ENCODE data around the gene ECSIT. TPM values are rescaled to one million over a fixed set of nuclear protein-coding genes. Genes with fewer than 3 reads are reported as not detected.

The ECSIT gene
- polyA plus RNA-seq, 1 of the 3 experiments (the other 2 are of a cell fraction) = 43.8 TPM

- Histone ChIP-seq H3K9me3 (no peaks in the 10 kb centered on the region), H3K79me2 (ENCODE audit: insufficient read depth) (no peaks in the 10 kb centered on the region), H3F3A (replicated peaks; ENCODE audit: insufficient read depth) (no peaks in the 10 kb centered on the region), H3K36me3 (replicated peaks in 1 of 2; ENCODE audit: control insufficient read depth in 1 of 2, insufficient read depth in 2 of 2, low read length in 1 of 2) (no peaks in the 10 kb centered on the region), H3K9me2 (no peaks in the 10 kb centered on the region), H2AFZ (ENCODE audit: low read depth) (no peak overlapping the region), H3K27me3 (ENCODE audit: insufficient read depth) (no peaks in the 10 kb centered on the region), H3K9ac (no peak overlapping the region), H3K27ac (ENCODE audit: low read depth in 2 of 2, low read length in 1 of 2) (no peak overlapping the region), H3K4me3 (ENCODE audit: low read depth in 2 of 2, low read length in 1 of 2) (no peak overlapping the region), H3K4me2 (no peak overlapping the region), H4K20me1 (ENCODE audit: insufficient read depth) (no peaks in the 10 kb centered on the region), H3K4me1 (ENCODE audit: control insufficient read depth in 1 of 2, insufficient read depth in 2 of 2, low read depth in 1 of 2, low read length in 1 of 2) (no peaks in the 10 kb centered on the region)
- WGBS (ENCODE audit: low lambda C conversion rate) = 84% methylated on average over 12 of the region's 12 CpGs
- POLR2A ChIA-PET = interaction anchor here (0.7 kb wide), 1 partner anchor 23 kb away, joined by 3 read pairs; no protein-coding TSS in a partner anchor
- CTCF ChIA-PET = interaction anchor here (0.8 kb wide), 1 partner anchor 20 kb away, joined by 3 read pairs; no protein-coding TSS in a partner anchor
- no peak for TF ChIP-seq MEF2A (IDR thresholded peaks at IDR 0.05; ENCODE audit: borderline replicate concordance, low read depth)
- TF ChIP-seq MXI1 (IDR thresholded peaks at IDR 0.05; ENCODE audit: low read depth, low read length) = no peak
- no peak for TF ChIP-seq CHD2 (IDR thresholded peaks at IDR 0.05; ENCODE audit: low read length, partially characterized antibody)
- TF ChIP-seq MAX (IDR thresholded peaks at IDR 0.05; ENCODE audit: low read depth) = no peak
- TF ChIP-seq GABPA (IDR thresholded peaks at IDR 0.05; ENCODE audit: low read depth) = no peak
- no peak for TF ChIP-seq TCF12 (IDR thresholded peaks at IDR 0.05)
- TF ChIP-seq ELF1 (IDR thresholded peaks at IDR 0.05) = no peak
- TF ChIP-seq RCOR1 (IDR thresholded peaks at IDR 0.05; ENCODE audit: low read length) = no peak
- TF ChIP-seq RXRA (IDR thresholded peaks at IDR 0.05; ENCODE audit: borderline replicate concordance, low read depth) = no peak
- TF ChIP-seq TEAD4 (IDR thresholded peaks at IDR 0.05; ENCODE audit: borderline replicate concordance, insufficient read depth) = no peak
- DNase-seq = no peak
These were observed 65.5 kb downstream of the ECSIT start for GRCh38 chr19:11463391-11463790.

GRCh38 chr19:11461453-11461852 lies 67.5 kb downstream of the ECSIT start:
- Histone ChIP-seq H3K79me2 (ENCODE audit: insufficient read depth) (no peaks in the 10 kb centered on the region), H3K27me3 (ENCODE audit: insufficient read depth) (no peaks in the 10 kb centered on the region), H4K20me1 (ENCODE audit: insufficient read depth) (no peaks in the 10 kb centered on the region), H2AFZ (ENCODE audit: low read depth) (no peak overlapping the region), H3K36me3 (replicated peaks in 1 of 2; ENCODE audit: control insufficient read depth in 1 of 2, insufficient read depth in 2 of 2, low read length in 1 of 2) (no peaks in the 10 kb centered on the region), H3K9me3 (no peaks in the 10 kb centered on the region), H3K4me3 (ENCODE audit: low read depth in 2 of 2, low read length in 1 of 2) (no peak overlapping the region), H3K4me2 (no peak overlapping the region), H3K27ac (ENCODE audit: low read depth in 2 of 2, low read length in 1 of 2) (no peak overlapping the region), H3F3A (replicated peaks; ENCODE audit: insufficient read depth) (no peaks in the 10 kb centered on the region), H3K4me1 (ENCODE audit: control insufficient read depth in 1 of 2, insufficient read depth in 2 of 2, low read depth in 1 of 2, low read length in 1 of 2) (no peaks in the 10 kb centered on the region), H3K9me2 (no peaks in the 10 kb centered on the region), H3K9ac (no peak overlapping the region)
- ChIA-PET CTCF (no interaction called here), POLR2A (no interaction called here)
- no peak for DNase-seq
- no peak for TF ChIP-seq NFIC (IDR thresholded peaks at IDR 0.05; ENCODE audit: borderline replicate concordance)
- TF ChIP-seq, protein P1, sequence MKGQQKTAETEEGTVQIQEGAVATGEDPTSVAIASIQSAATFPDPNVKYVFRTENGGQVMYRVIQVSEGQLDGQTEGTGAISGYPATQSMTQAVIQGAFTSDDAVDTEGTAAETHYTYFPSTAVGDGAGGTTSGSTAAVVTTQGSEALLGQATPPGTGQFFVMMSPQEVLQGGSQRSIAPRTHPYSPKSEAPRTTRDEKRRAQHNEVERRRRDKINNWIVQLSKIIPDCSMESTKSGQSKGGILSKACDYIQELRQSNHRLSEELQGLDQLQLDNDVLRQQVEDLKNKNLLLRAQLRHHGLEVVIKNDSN (IDR thresholded peaks at IDR 0.05; ENCODE audit: borderline replicate concordance, low read depth) = no peak
- TF ChIP-seq EZH2phosphoT487 (IDR thresholded peaks at IDR 0.05; ENCODE audit: borderline replicate concordance, low read depth) = no peak
- TF ChIP-seq FOSL2 (IDR thresholded peaks at IDR 0.05; ENCODE audit: borderline replicate concordance, low read depth) = no peak
- no peak for TF ChIP-seq GATA2 (CRISPR knock-in tag; IDR thresholded peaks at IDR 0.05)
- TF ChIP-seq ELF1 (IDR thresholded peaks at IDR 0.05) = no peak
- TF ChIP-seq, protein P2, sequence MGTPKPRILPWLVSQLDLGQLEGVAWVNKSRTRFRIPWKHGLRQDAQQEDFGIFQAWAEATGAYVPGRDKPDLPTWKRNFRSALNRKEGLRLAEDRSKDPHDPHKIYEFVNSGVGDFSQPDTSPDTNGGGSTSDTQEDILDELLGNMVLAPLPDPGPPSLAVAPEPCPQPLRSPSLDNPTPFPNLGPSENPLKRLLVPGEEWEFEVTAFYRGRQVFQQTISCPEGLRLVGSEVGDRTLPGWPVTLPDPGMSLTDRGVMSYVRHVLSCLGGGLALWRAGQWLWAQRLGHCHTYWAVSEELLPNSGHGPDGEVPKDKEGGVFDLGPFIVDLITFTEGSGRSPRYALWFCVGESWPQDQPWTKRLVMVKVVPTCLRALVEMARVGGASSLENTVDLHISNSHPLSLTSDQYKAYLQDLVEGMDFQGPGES (IDR thresholded peaks at IDR 0.05; ENCODE audit: low read depth, low read length) = no peak
- no peak for TF ChIP-seq SMC3 (IDR thresholded peaks at IDR 0.05; ENCODE audit: low read depth, low read length)
- no peak for TF ChIP-seq TEAD4 (IDR thresholded peaks at IDR 0.05; ENCODE audit: borderline replicate concordance, insufficient read depth)
- TF ChIP-seq MEF2A (IDR thresholded peaks at IDR 0.05; ENCODE audit: borderline replicate concordance, low read depth) = no peak
- TF ChIP-seq PBX3 (IDR thresholded peaks at IDR 0.05) = no peak
- 49% methylated on average over 2 of the region's 2 CpGs for WGBS (ENCODE audit: low lambda C conversion rate)

Data from SK-N-SH (cell line).